Measurements from ENCODE around the gene SCML2. TPM values are rescaled to one million over a fixed set of nuclear protein-coding genes. Genes with fewer than 3 reads are reported as not detected.
A peak's percentile ranks its signal among the peaks of the same experiment; 100 is the strongest.

The SCML2 gene
- total RNA-seq (2014; rRNA removed; shearing (Covaris generic)) (21.5 and 26.2 TPM in 2 replicates), polyA plus RNA-seq (2016; fragmentation: Nextera tagmentation; extraction: Ambion mirVana) (18.1 and 20.3 TPM in 2 replicates)
- long read RNA-seq, full-length matches to known transcripts: 1 of 5 reads
- long read RNA-seq, partial matches to known transcripts: 1 of 5 reads
- long read RNA-seq, other reads (novel, unspliced or antisense): 3 of 5 reads

DNA sequence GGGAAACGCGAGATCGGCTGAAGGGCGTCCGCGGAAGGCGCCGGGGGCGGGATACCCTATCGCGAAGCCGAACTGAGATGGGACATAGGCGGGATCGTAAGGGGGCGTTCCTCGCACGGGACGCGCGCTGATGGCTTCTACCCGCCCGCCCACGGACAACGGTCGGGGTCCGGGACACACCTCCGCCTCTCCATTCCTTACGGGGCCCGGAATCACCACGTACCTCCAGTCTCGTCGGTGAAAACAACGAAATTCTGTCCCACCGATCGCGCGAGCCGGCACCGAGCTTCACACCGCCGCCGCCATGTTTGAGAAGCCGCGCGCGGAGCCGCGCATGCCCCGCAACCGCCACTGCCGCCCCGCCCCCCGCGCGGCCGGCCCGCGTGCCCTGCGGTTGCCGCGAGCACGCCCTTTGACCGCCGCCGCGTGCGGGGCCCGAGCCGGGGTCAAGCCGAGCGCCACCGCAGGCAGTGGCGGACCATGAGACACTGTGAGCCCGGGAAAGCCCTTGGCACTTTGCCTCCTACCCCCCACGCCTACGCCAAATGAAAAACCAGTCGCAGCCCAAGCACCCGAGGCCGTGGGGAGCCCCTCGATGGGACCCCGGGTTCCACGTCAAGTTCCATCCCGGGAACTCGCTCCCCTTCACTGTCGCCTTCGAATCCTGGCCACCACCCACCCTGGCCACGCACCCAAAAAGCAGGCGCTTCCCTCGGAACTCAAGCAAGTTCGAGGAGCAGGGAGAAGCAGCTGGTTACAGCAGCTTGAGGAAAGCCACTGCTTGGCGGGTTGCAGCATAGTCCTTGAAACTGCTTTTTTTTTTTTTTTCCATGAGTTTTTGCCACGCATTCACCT, at the start of gene SCML2:
Gene SCML2 (minus strand): TSS at position 320 of the 855 bp plus-strand sequence. CDS start 20,617 bp downstream, outside the sequence.
- Histone ChIP-seq H4K20me1 (replicated peaks; ENCODE audit: insufficient read depth) (no peaks in the 10 kb centered on the region), H3K27me3 (ENCODE audit: insufficient read depth) (peaks cover 17% of the 10 kb centered on the region), H3K9me2 (ENCODE audit: insufficient read depth) (no peaks in the 10 kb centered on the region), H2AFZ (peak within 1 kb of the TSS; percentile 72; the same call in 1 of the 2 replicates), H3K4me1 (ENCODE audit: insufficient read depth) (peaks cover 5% of the 10 kb centered on the region; the same call in 1 of the 2 replicates), H3K79me2 (replicated peaks; ENCODE audit: insufficient read depth) (peaks cover 24% of the 10 kb centered on the region), H3K36me3 (ENCODE audit: insufficient read depth) (no peaks in the 10 kb centered on the region), H3F3A (replicated peaks; ENCODE audit: low read depth) (no peaks in the 10 kb centered on the region), H3K4me3 (peak within 1 kb of the TSS; percentile 57), H3K27ac (ENCODE audit: low read depth) (no peak within 1 kb of the TSS), H3K4me2 (peak within 1 kb of the TSS; percentile 84)
- TF ChIP-seq NANOG (IDR thresholded peaks at IDR 0.05; ENCODE audit: borderline replicate concordance) (no peak), EZH2 (IDR thresholded peaks at IDR 0.05; ENCODE audit: low read depth, unreplicated experiment) (peak; percentile 24)
- peaks cover 9% of the 10 kb centered on the region for H3K27me3 Mint-ChIP-seq (ENCODE audit: insufficient read depth, low read depth, poor library complexity)
- H3K27ac Mint-ChIP-seq: no peak within 1 kb of the TSS
- DNase-seq (ENCODE audit: low spot score): peak; percentile 39
- H3K36me3 Mint-ChIP-seq (ENCODE audit: low read depth): no peaks in the 10 kb centered on the region
- peaks cover 13% of the 10 kb centered on the region; the same call in 2 of the 3 replicates for H3K4me1 Mint-ChIP-seq
- H3K4me3 Mint-ChIP-seq: peak within 1 kb of the TSS; percentile 78
- H3K9me3 Mint-ChIP-seq: no peaks in the 10 kb centered on the region
- peak; percentile 72 for ATAC-seq

DNA sequence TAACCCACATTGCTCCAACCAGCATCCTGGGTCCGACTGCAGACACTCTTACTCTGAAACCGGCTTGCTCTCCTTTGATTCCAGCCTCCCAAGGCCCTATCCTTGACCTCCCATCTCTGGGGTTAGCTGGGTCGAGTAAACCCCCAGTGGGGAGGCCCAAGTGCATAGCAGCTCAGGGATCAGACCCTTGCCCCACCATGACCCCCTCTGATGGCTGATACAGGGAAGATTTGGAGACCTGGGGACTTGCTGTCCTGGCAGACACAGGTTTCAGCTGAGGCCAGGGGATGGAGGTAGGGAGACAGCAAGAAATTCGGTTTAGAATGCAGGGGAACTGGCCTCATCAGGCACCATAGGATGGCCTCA, 47.3 kb upstream of the SCML2 start:
- no peaks in the 10 kb centered on the region for H3K36me3 Mint-ChIP-seq (ENCODE audit: low read depth)
- H3K36me3 ChIP-seq (ENCODE audit: insufficient read depth): no peaks in the 10 kb centered on the region
- no peaks in the 10 kb centered on the region for H3F3A ChIP-seq (replicated peaks; ENCODE audit: low read depth)
- no peak overlapping the region for H3K4me2 ChIP-seq
- H3K27ac ChIP-seq (ENCODE audit: low read depth): no peak overlapping the region
- DNase-seq (ENCODE audit: low spot score) (no peak), ATAC-seq (no peak)
- H3K4me3 Mint-ChIP-seq: no peak overlapping the region
- no peak overlapping the region for H2AFZ ChIP-seq
- H3K27me3 ChIP-seq (ENCODE audit: insufficient read depth): no peaks in the 10 kb centered on the region
- H3K4me1 Mint-ChIP-seq: no peaks in the 10 kb centered on the region
- no peak overlapping the region for H3K27ac Mint-ChIP-seq
- no peaks in the 10 kb centered on the region for H3K9me2 ChIP-seq (ENCODE audit: insufficient read depth)
- H3K27me3 Mint-ChIP-seq (ENCODE audit: insufficient read depth, low read depth, poor library complexity): no peaks in the 10 kb centered on the region
- no peaks in the 10 kb centered on the region for H4K20me1 ChIP-seq (replicated peaks; ENCODE audit: insufficient read depth)
- no peaks in the 10 kb centered on the region for H3K79me2 ChIP-seq (replicated peaks; ENCODE audit: insufficient read depth)
- H3K4me1 ChIP-seq (ENCODE audit: insufficient read depth): no peaks in the 10 kb centered on the region
- no peak overlapping the region for H3K4me3 ChIP-seq
- H3K9me3 Mint-ChIP-seq: no peaks in the 10 kb centered on the region; the same call in 2 of the 3 replicates
- TF ChIP-seq, protein P1, sequence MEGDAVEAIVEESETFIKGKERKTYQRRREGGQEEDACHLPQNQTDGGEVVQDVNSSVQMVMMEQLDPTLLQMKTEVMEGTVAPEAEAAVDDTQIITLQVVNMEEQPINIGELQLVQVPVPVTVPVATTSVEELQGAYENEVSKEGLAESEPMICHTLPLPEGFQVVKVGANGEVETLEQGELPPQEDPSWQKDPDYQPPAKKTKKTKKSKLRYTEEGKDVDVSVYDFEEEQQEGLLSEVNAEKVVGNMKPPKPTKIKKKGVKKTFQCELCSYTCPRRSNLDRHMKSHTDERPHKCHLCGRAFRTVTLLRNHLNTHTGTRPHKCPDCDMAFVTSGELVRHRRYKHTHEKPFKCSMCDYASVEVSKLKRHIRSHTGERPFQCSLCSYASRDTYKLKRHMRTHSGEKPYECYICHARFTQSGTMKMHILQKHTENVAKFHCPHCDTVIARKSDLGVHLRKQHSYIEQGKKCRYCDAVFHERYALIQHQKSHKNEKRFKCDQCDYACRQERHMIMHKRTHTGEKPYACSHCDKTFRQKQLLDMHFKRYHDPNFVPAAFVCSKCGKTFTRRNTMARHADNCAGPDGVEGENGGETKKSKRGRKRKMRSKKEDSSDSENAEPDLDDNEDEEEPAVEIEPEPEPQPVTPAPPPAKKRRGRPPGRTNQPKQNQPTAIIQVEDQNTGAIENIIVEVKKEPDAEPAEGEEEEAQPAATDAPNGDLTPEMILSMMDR (conservative IDR thresholded peaks at IDR 0.05; ENCODE audit: low read depth in 2 of 2): no peak
- TF ChIP-seq ZNF114 (CRISPR knock-in tag; IDR thresholded peaks at IDR 0.05) (no peak), STAT1 (IDR thresholded peaks at IDR 0.05; ENCODE audit: unreplicated experiment) (no peak), ZNF462 (CRISPR knock-in tag; IDR thresholded peaks at IDR 0.05) (no peak), NANOG (IDR thresholded peaks at IDR 0.05; ENCODE audit: borderline replicate concordance) (no peak)
